Fibroblast of lung (primary cell): ENCODE measurements around the gene SLC9A3. TPM values are rescaled to one million over a fixed set of nuclear protein-coding genes. Genes with fewer than 3 reads are reported as not detected.

Experiments
- DNase-seq, 2 donors: peaks; one replicate each; pipeline versions ENCODE4 v3.0.0 to v3.0.0-alpha.2; 2010; ENCODE audit warnings: low read depth in 2 of 2
- H2AFZ ChIP-seq: 2 replicates; pipeline ENCODE4 v1.5.1; 2012; ENCODE audit warnings: low read length, control low read depth, inconsistent platforms
- H3K27ac ChIP-seq: 2 replicates; pipeline ENCODE4 v1.5.1; 2011; ENCODE audit warnings: low read length, control low read depth; ENCODE audit not compliant: insufficient read depth
- H3K27me3 ChIP-seq: 2 replicates; pipeline ENCODE4 v1.5.1; 2011; ENCODE audit warnings: mild to moderate bottlenecking, low read length; ENCODE audit not compliant: control insufficient read depth, insufficient read depth
- H3K36me3 ChIP-seq: 2 replicates; pipeline ENCODE4 v1.5.1; 2011; ENCODE audit warnings: low read length; ENCODE audit not compliant: control insufficient read depth, insufficient read depth
- H3K4me1 ChIP-seq: 2 replicates; pipeline ENCODE4 v1.5.1; 2011; ENCODE audit warnings: low read length; ENCODE audit not compliant: control insufficient read depth, insufficient read depth; ENCODE audit errors: extremely low read depth
- H3K4me2 ChIP-seq: 2 replicates; pipeline ENCODE4 v1.5.1; 2011; ENCODE audit warnings: low read length, control low read depth; ENCODE audit not compliant: insufficient read depth; ENCODE audit errors: extremely low read depth
- H3K4me3 ChIP-seq, 4 experiments: fragments of 200-600 bp in 1 of 4; sonication (generic) in 1 of 4; replicated peaks in 1 of 4; 2 replicates each; pipeline ENCODE4 v1.5.1; 2011 to 2016; ENCODE audit warnings: low read length in 4 of 4, low read depth in 3 of 4, mild to moderate bottlenecking in 3 of 4, control low read depth in 2 of 4, inconsistent platforms in 1 of 4, mixed read lengths in 1 of 4; ENCODE audit not compliant: insufficient read depth in 1 of 4; ENCODE audit errors: control extremely low read depth in 1 of 4
- H3K79me2 ChIP-seq: 2 replicates; pipeline ENCODE4 v1.5.1; 2012; ENCODE audit warnings: mild to moderate bottlenecking, low read length, inconsistent platforms; ENCODE audit not compliant: control insufficient read depth, insufficient read depth
- H3K9ac ChIP-seq: 2 replicates; pipeline ENCODE4 v1.5.1; 2011; ENCODE audit warnings: mild to moderate bottlenecking, low read length, control low read depth; ENCODE audit not compliant: insufficient read depth
- H3K9me3 ChIP-seq: 2 replicates; pipeline ENCODE4 v1.5.1; 2012; ENCODE audit warnings: low read depth, low read length; ENCODE audit not compliant: control insufficient read depth, insufficient read depth
- H4K20me1 ChIP-seq: 2 replicates; pipeline ENCODE4 v1.5.1; 2011; ENCODE audit warnings: low read length; ENCODE audit not compliant: control insufficient read depth, insufficient read depth; ENCODE audit errors: extremely low read depth
- CTCF ChIP-seq, 2 donors: IDR thresholded peaks in 1 of 2; conservative IDR thresholded peaks in 1 of 2; 1 replicate in 1 of 2; 2 replicates in 1 of 2; pipeline ENCODE4 v1.5.1; 2011 to 2012; ENCODE audit warnings: low read length in 2 of 2, control low read depth in 1 of 2, inconsistent platforms in 1 of 2, low read depth in 1 of 2, mild to moderate bottlenecking in 1 of 2
- EZH2 ChIP-seq: IDR thresholded peaks from 2 replicates; pipeline ENCODE4 v1.5.1; 2012; ENCODE audit warnings: low read length, control low read depth, mild to moderate bottlenecking; ENCODE audit errors: missing control alignments
- polyA plus RNA-seq, 2 donors: library from polyadenylated mRNA; depleted of rRNA in 1 of 2; stranded (reverse) in 1 of 2; unstranded in 1 of 2; fragments of >200 nt; gene quantifications; 2 replicates each; pipeline ENCODE4 v1.2.1, GENCODE V29; 2011 to 2012; ENCODE audit warnings: missing spikeins in 1 of 2
- total RNA-seq: library from RNA; depleted of rRNA; stranded (reverse); fragments of >200 nt; gene quantifications from 2 replicates; pipeline ENCODE4 v1.2.1, GENCODE V29; 2014

Gene SLC9A3
- total and polyA plus RNA-seq, 2 donors (not counting 1 experiment from before 2014, with no cell fraction given): 0.50 to 0.84 TPM

- no peak overlapping the region for H2AFZ ChIP-seq
- H3K4me2 ChIP-seq: no peak overlapping the region
- no peaks in the 10 kb centered on the region for H3K4me1 ChIP-seq
- no peaks in the 10 kb centered on the region for H3K36me3 ChIP-seq
- no peaks in the 10 kb centered on the region for H3K9me3 ChIP-seq
- no peaks in the 10 kb centered on the region for H3K79me2 ChIP-seq
- no peak overlapping the region for H3K9ac ChIP-seq
- TF ChIP-seq CTCF (conservative IDR thresholded peaks at IDR 0.05 in 1 of 2, IDR thresholded peaks at IDR 0.05 in 1 of 2; ENCODE audit: low read depth in 1 of 2, low read length in 2 of 2) (no peak), EZH2 (no peak)
- H3K27me3 ChIP-seq: peaks cover 12% of the 10 kb centered on the region
- no peak overlapping the region for H3K27ac ChIP-seq
- H3K4me3 ChIP-seq: no peak overlapping the region
- H4K20me1 ChIP-seq: no peaks in the 10 kb centered on the region
- DNase-seq: no peak
Observed at GRCh38 chr5:543351-543750, 19.1 kb upstream of the SLC9A3 start.

DNA sequence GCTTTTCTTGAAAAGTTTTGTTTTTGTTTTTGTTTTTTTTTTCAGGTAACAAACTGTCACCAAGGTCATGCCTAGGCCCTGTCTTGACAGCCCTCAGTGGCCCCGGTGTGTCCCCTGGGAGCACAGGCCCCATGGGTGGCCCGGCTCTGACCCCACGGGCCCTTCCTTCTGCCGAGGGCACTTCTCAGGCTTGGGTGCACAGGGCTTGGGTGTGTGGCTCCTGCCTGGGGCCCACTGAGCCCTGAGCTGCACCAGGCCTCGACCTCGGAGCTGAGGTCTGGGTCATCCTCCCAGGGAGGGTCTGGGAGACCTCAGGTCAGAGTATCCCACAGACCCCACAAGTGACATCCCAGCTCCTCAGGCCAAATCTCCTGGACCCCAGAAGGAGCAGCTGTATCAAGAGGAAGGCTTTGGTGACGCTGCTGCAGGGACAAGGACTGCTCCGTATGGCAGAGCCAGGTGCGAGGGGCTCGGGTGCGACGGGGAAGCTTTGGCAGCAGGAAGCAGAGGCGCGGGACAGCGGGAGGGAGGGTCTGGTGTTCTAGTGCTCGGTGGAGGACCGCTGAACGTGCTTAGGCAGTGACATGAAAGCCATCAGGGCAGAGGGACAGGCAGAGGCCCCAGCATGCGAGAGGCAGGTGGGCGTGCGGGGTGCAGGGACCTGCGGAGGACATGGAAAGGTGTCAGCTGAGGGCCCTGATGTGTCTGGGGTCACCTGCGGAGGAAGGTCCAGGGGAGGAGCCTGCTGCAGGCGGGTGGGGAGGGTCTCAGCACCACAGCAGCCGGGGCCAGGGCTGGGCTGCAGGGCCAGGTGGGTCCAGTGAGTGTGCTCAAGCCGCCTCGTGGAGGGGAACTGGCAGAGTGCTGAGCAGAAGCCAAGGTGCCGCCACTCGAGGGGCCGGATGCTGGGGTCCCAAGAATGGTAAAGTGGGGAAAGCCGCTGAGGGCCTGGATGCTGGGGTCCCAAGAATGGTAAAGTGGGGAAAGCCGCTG is 18.4 kb upstream of the SLC9A3 start:
- Histone ChIP-seq H3K4me1 (no peaks in the 10 kb centered on the region), H3K79me2 (no peaks in the 10 kb centered on the region), H3K27ac (no peak overlapping the region), H3K4me3 (no peak overlapping the region), H3K9ac (no peak overlapping the region), H3K27me3 (peaks cover 11% of the 10 kb centered on the region), H2AFZ (no peak overlapping the region), H3K9me3 (no peaks in the 10 kb centered on the region), H3K36me3 (no peaks in the 10 kb centered on the region), H4K20me1 (no peaks in the 10 kb centered on the region), H3K4me2 (no peak overlapping the region)
- TF ChIP-seq EZH2: no peak
- TF ChIP-seq CTCF (conservative IDR thresholded peaks at IDR 0.05 in 1 of 2, IDR thresholded peaks at IDR 0.05 in 1 of 2; ENCODE audit: low read depth in 1 of 2, low read length in 2 of 2): no peak
- DNase-seq: no peak

GRCh38 chr5:541539-542318 is 17.5 kb upstream of the SLC9A3 start:
- H3K27ac ChIP-seq: no peak overlapping the region
- no peak for DNase-seq
- H3K36me3 ChIP-seq: no peaks in the 10 kb centered on the region
- no peak overlapping the region for H3K9ac ChIP-seq
- H3K4me1 ChIP-seq: no peaks in the 10 kb centered on the region
- H3K4me3 ChIP-seq: no peak overlapping the region
- peaks cover 11% of the 10 kb centered on the region for H3K27me3 ChIP-seq
- TF ChIP-seq CTCF (conservative IDR thresholded peaks at IDR 0.05 in 1 of 2, IDR thresholded peaks at IDR 0.05 in 1 of 2; ENCODE audit: low read depth in 1 of 2, low read length in 2 of 2) (no peak), EZH2 (no peak)
- H4K20me1 ChIP-seq: no peaks in the 10 kb centered on the region
- no peak overlapping the region for H2AFZ ChIP-seq
- H3K9me3 ChIP-seq: no peaks in the 10 kb centered on the region
- no peak overlapping the region for H3K4me2 ChIP-seq
- no peaks in the 10 kb centered on the region for H3K79me2 ChIP-seq
